Measurements from ENCODE around the gene CREBBP. TPM values are rescaled to one million over a fixed set of nuclear protein-coding genes. Genes with fewer than 3 reads are reported as not detected.

CREBBP gene
- total RNA-seq, 2 experiments from 2014 or later = 36.0 to 72.3 TPM

DNA sequence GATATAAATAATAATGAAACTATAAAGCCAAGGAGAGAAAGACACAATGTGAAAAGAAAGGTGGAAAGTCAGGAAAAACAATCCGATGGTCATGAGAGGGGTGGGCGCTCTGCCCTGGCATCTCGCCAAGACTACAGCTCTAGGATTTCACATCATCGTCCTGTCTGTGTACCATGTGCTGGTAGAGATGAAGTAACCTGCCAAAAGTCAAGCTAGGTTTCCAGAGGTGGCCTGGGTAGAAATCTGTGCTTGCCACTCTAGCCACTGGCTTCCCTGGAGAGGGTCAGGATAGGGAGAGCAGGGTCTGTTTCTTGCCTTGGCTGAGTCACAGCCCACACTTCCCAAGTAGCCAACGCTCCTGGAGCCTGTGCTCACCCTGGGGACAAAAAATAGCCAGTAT lies 132.2 kb downstream of the CREBBP start:
- no peak for DNase-seq (ENCODE audit: low spot score)
- POLR2A ChIA-PET = no interaction called here
- H3K36me3 ChIP-seq (ENCODE audit: insufficient read depth, low read length) = peaks cover 87% of the 10 kb centered on the region
- no peak overlapping the region for H3K4me2 ChIP-seq (ENCODE audit: low read length)
- no peaks in the 10 kb centered on the region for H3K79me2 ChIP-seq (ENCODE audit: insufficient read depth, low read depth, low read length)
- no peaks in the 10 kb centered on the region for H3K9me3 ChIP-seq (ENCODE audit: low read length)
- no peak overlapping the region for H2AFZ ChIP-seq (ENCODE audit: low read length)
- no peaks in the 10 kb centered on the region for H3K9me2 ChIP-seq (ENCODE audit: insufficient read depth, low read length)
- no peaks in the 10 kb centered on the region for H3K4me1 ChIP-seq (ENCODE audit: insufficient read depth, low read length, poor library complexity, severe bottlenecking)
- H4K20me1 ChIP-seq (ENCODE audit: insufficient read depth, low read length) = no peaks in the 10 kb centered on the region
- CTCF ChIA-PET (ENCODE audit: unreplicated experiment) = no interaction called here
- TF ChIP-seq EZH2phosphoT487 (IDR thresholded peaks at IDR 0.05; ENCODE audit: borderline replicate concordance, low read depth, low read length) = no peak
- TF ChIP-seq, protein P1, sequence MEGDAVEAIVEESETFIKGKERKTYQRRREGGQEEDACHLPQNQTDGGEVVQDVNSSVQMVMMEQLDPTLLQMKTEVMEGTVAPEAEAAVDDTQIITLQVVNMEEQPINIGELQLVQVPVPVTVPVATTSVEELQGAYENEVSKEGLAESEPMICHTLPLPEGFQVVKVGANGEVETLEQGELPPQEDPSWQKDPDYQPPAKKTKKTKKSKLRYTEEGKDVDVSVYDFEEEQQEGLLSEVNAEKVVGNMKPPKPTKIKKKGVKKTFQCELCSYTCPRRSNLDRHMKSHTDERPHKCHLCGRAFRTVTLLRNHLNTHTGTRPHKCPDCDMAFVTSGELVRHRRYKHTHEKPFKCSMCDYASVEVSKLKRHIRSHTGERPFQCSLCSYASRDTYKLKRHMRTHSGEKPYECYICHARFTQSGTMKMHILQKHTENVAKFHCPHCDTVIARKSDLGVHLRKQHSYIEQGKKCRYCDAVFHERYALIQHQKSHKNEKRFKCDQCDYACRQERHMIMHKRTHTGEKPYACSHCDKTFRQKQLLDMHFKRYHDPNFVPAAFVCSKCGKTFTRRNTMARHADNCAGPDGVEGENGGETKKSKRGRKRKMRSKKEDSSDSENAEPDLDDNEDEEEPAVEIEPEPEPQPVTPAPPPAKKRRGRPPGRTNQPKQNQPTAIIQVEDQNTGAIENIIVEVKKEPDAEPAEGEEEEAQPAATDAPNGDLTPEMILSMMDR (conservative IDR thresholded peaks at IDR 0.05; ENCODE audit: low read length) = no peak
- H3K27ac ChIP-seq (ENCODE audit: low read depth, low read length, poor library complexity, severe bottlenecking) = no peak overlapping the region
- no TSS peak for BruUV-seq (replicated peaks)
- H3K4me3 ChIP-seq (ENCODE audit: low read depth, low read length, poor library complexity, severe bottlenecking) = no peak overlapping the region
- intact Hi-C loops (cut with micrococcal nuclease; ENCODE audit: unreplicated experiment) = no loop called here

DNA sequence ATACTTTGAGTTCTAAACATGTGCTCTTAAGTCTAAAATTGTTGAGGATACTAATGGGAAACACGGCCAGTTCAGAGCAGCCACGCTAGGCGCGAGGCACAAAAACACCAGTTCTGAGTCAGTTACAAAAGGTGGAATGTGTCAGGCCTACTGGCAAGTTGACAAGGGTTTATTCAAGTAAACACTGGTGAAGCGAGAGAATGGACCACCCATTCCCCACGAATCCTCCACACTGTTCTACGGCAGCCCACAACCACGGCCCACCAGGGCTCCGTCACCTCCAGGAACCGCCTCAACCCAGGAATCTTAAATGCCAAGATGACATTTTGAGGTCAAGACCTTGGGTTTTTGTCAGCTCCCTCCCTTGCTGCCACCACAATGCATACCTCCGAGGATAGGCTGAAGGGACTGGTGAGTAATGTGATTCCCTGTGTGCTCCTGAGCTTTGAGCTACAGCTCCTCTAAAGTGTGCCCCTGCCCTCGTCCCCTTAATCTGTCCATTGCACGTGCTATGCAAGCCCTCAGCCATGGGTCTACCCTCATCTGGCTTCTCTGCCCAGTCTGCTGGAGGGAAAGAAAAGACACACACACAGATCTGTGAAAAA lies 134.7 kb downstream of the CREBBP start:
- H3K36me3 ChIP-seq (ENCODE audit: insufficient read depth, low read length) = peaks cover 87% of the 10 kb centered on the region
- H3K27ac ChIP-seq (ENCODE audit: low read depth, low read length, poor library complexity, severe bottlenecking) = no peak overlapping the region
- no peaks in the 10 kb centered on the region for H4K20me1 ChIP-seq (ENCODE audit: insufficient read depth, low read length)
- POLR2A ChIA-PET = interaction anchor here (0.5 kb wide), 1 partner anchor 350 kb away, joined by 4 read pairs; no protein-coding TSS in a partner anchor
- H3K9me2 ChIP-seq (ENCODE audit: insufficient read depth, low read length) = no peaks in the 10 kb centered on the region
- CTCF ChIA-PET (ENCODE audit: unreplicated experiment) = no interaction called here
- H2AFZ ChIP-seq (ENCODE audit: low read length) = no peak overlapping the region
- H3K79me2 ChIP-seq (ENCODE audit: insufficient read depth, low read depth, low read length) = no peaks in the 10 kb centered on the region
- intact Hi-C loops (cut with micrococcal nuclease; ENCODE audit: unreplicated experiment) = no loop called here
- no peak for DNase-seq (ENCODE audit: low spot score)
- BruUV-seq (replicated peaks) = no TSS peak
- no peaks in the 10 kb centered on the region for H3K4me1 ChIP-seq (ENCODE audit: insufficient read depth, low read length, poor library complexity, severe bottlenecking)
- H3K4me2 ChIP-seq (ENCODE audit: low read length) = no peak overlapping the region
- no peak overlapping the region for H3K4me3 ChIP-seq (ENCODE audit: low read depth, low read length, poor library complexity, severe bottlenecking)
- H3K9me3 ChIP-seq (ENCODE audit: low read length) = no peaks in the 10 kb centered on the region
- TF ChIP-seq EZH2phosphoT487 (IDR thresholded peaks at IDR 0.05; ENCODE audit: borderline replicate concordance, low read depth, low read length) = no peak
- TF ChIP-seq, protein P1 (conservative IDR thresholded peaks at IDR 0.05; ENCODE audit: low read length) = no peak

DNA sequence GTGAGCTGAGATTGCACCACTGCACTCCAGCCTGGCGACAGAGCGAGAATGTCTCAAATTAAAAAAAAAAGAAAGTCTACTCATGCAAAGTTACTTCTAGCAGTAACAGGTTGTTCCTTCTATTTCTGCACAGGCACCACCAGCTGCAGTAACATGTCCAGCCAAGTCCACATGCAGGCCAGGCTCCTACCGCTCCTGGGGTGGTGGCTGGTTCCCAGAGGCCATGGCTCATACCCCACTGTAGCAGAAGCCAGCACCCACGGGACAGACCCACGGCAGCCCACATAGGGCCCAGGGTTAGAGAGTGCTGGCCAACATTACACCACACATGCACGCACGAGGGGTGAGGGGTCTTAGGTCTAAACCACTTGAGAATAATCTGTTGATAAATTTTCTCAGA lies 136.5 kb downstream of the CREBBP start:
- intact Hi-C loops (cut with micrococcal nuclease; ENCODE audit: unreplicated experiment) = no loop called here
- Histone ChIP-seq H3K9me2 (ENCODE audit: insufficient read depth, low read length) (no peaks in the 10 kb centered on the region), H3K9me3 (ENCODE audit: low read length) (no peaks in the 10 kb centered on the region), H2AFZ (ENCODE audit: low read length) (no peak overlapping the region), H3K36me3 (ENCODE audit: insufficient read depth, low read length) (peaks cover 86% of the 10 kb centered on the region), H3K4me1 (ENCODE audit: insufficient read depth, low read length, poor library complexity, severe bottlenecking) (no peaks in the 10 kb centered on the region), H3K4me3 (ENCODE audit: low read depth, low read length, poor library complexity, severe bottlenecking) (no peak overlapping the region), H4K20me1 (ENCODE audit: insufficient read depth, low read length) (no peaks in the 10 kb centered on the region), H3K79me2 (ENCODE audit: insufficient read depth, low read depth, low read length) (no peaks in the 10 kb centered on the region), H3K27ac (ENCODE audit: low read depth, low read length, poor library complexity, severe bottlenecking) (no peak overlapping the region), H3K4me2 (ENCODE audit: low read length) (no peak overlapping the region)
- DNase-seq (ENCODE audit: low spot score) = no peak
- CTCF ChIA-PET (ENCODE audit: unreplicated experiment) = no interaction called here
- TF ChIP-seq, protein P1 (conservative IDR thresholded peaks at IDR 0.05; ENCODE audit: low read length) = no peak
- TF ChIP-seq EZH2phosphoT487 (IDR thresholded peaks at IDR 0.05; ENCODE audit: borderline replicate concordance, low read depth, low read length) = no peak
- POLR2A ChIA-PET = interaction anchor here (0.6 kb wide), 1 partner anchor 42 kb away, joined by 3 read pairs; no protein-coding TSS in a partner anchor
- BruUV-seq (replicated peaks) = no TSS peak

Measured in OCI-LY7 (cell line).